PC-9 (cell line): Measurements from ENCODE around the gene IL1R2. TPM values are rescaled to one million over a fixed set of nuclear protein-coding genes. Genes with fewer than 3 reads are reported as not detected.

Source experiments
- BruUV-seq: library from RNA; stranded (reverse); fragments of 400-500 nt; replicated peaks from 2 replicates; lab custom pipeline; 2021; lab: Mats Ljungman, UMichigan
- CTCF ChIA-PET: fragments of 300-600 bp; sonication (Branson Sonifier 250); formaldehyde crosslinking; loops from one replicate; lab custom pipeline; 2022; ENCODE audit warnings: antibody characterized with exemption; lab: Charles Lee
- POLR2A ChIA-PET: fragments of 300-600 bp; sonication (Branson Sonifier 250); formaldehyde crosslinking; loops from one replicate; lab custom pipeline; 2022; ENCODE audit warnings: antibody characterized with exemption; ENCODE audit not compliant: unreplicated experiment; lab: Charles Lee
- DNase-seq, 2 experiments: peaks; one replicate each; pipeline versions ENCODE4 v3.0.0 to v3.0.0-alpha.2; 2015 to 2022; ENCODE audit warnings: mixed read lengths in 1 of 2
- H2AFZ ChIP-seq: fragments of 200-600 bp; sonication (generic); 2 replicates; pipeline ENCODE4 v1.8.1; 2017; ENCODE audit warnings: antibody characterized with exemption
- H3F3A ChIP-seq: fragments of 200-600 bp; sonication (generic); 2 replicates; pipeline ENCODE4 v1.8.1; 2017; ENCODE audit warnings: antibody characterized with exemption, mild to moderate bottlenecking, low read depth; ENCODE audit not compliant: insufficient read depth
- H3K27ac ChIP-seq: fragments of 200-600 bp; sonication (generic); 2 replicates; pipeline ENCODE4 v1.6.1; 2016; ENCODE audit warnings: mixed run types
- H3K27me3 ChIP-seq: fragments of 200-600 bp; sonication (generic); 2 replicates; pipeline ENCODE4 v1.6.1; 2016; ENCODE audit warnings: low read depth, mixed run types; ENCODE audit not compliant: insufficient read depth
- H3K36me3 ChIP-seq: fragments of 200-600 bp; sonication (generic); 2 replicates; pipeline ENCODE4 v1.6.1; 2016; ENCODE audit warnings: low read depth, mixed run types
- H3K4me1 ChIP-seq: fragments of 200-600 bp; sonication (generic); replicated peaks from 2 replicates; pipeline ENCODE4 v1.6.1; 2016; ENCODE audit warnings: mixed run types; ENCODE audit not compliant: insufficient read depth
- H3K4me2 ChIP-seq: fragments of 200-600 bp; sonication (generic); 2 replicates; pipeline ENCODE4 v1.6.1; 2017; ENCODE audit warnings: mixed run types
- H3K4me3 ChIP-seq: fragments of 200-600 bp; sonication (generic); 2 replicates; pipeline ENCODE4 v1.6.1; 2016; ENCODE audit warnings: mixed run types
- H3K79me2 ChIP-seq: fragments of 200-600 bp; sonication (generic); 2 replicates; pipeline ENCODE4 v1.6.1; 2017; ENCODE audit warnings: low read depth, mixed run types
- H3K9me2 ChIP-seq: fragments of 200-600 bp; sonication (generic); 2 replicates; pipeline ENCODE4 v1.8.1; 2017; ENCODE audit warnings: mild to moderate bottlenecking; ENCODE audit not compliant: insufficient read depth
- H3K9me3 ChIP-seq: fragments of 200-600 bp; sonication (generic); 2 replicates; pipeline ENCODE4 v1.8.1; 2016; ENCODE audit warnings: low read depth; ENCODE audit not compliant: insufficient read depth
- H4K20me1 ChIP-seq: fragments of 200-600 bp; sonication (generic); 2 replicates; pipeline ENCODE4 v1.8.1; 2017; ENCODE audit not compliant: insufficient read depth
- CTCF ChIP-seq: fragments of 200-600 bp; sonication (generic); conservative IDR thresholded peaks from 2 replicates; pipeline ENCODE4 v1.6.1; 2017; ENCODE audit warnings: mixed run types, antibody characterized with exemption, mild to moderate bottlenecking, moderate library complexity
- EZH2 ChIP-seq: fragments of 200-600 bp; sonication (generic); IDR thresholded peaks from 2 replicates; pipeline ENCODE4 v1.8.0; 2017; ENCODE audit warnings: antibody characterized with exemption, low read depth
- intact Hi-C: fragments of 100-400 bp; cut with micrococcal nuclease; formaldehyde crosslinking; loops from one replicate; pipeline ENCODE4 v1.10.0; 2022; ENCODE audit not compliant: unreplicated experiment
- total RNA-seq: library from RNA; stranded (reverse); gene quantifications from 2 replicates; pipeline ENCODE4 v1.2.3, GENCODE V29; 2021

Gene IL1R2
- total RNA-seq, 1 experiment from 2014 or later = 3.8 TPM

GRCh38 chr2:102044235-102044896 lies 52.6 kb downstream of the IL1R2 start:
- BruUV-seq = no TSS peak
- no peak for TF ChIP-seq EZH2
- no peak for TF ChIP-seq CTCF

GRCh38 chr2:102044967-102045489 lies 53.3 kb downstream of the IL1R2 start:
- intact Hi-C loops = no loop called here
- no TSS peak for BruUV-seq
- ChIA-PET POLR2A (no interaction called here), CTCF (no interaction called here)
- no peaks in the 10 kb centered on the region for H3K4me1 ChIP-seq
- H2AFZ ChIP-seq = no peak overlapping the region
- TF ChIP-seq CTCF (no peak), EZH2 (no peak)
- H3K4me3 ChIP-seq = no peak overlapping the region
- H3K27ac ChIP-seq = no peak overlapping the region
- no peaks in the 10 kb centered on the region for H3K79me2 ChIP-seq
- no peaks in the 10 kb centered on the region for H3K9me2 ChIP-seq
- H3K9me3 ChIP-seq = no peaks in the 10 kb centered on the region
- DNase-seq = no peak
- H3K36me3 ChIP-seq = no peaks in the 10 kb centered on the region
- H3F3A ChIP-seq = no peaks in the 10 kb centered on the region
- H3K27me3 ChIP-seq = no peaks in the 10 kb centered on the region
- H3K4me2 ChIP-seq = no peak overlapping the region
- H4K20me1 ChIP-seq = no peaks in the 10 kb centered on the region

More at GRCh38 chr2:102044235-102044896, 52.6 kb downstream of the IL1R2 start:
- no peak for DNase-seq
- ChIA-PET POLR2A (no interaction called here), CTCF (no interaction called here)
- Histone ChIP-seq H3K4me1 (no peaks in the 10 kb centered on the region), H2AFZ (no peak overlapping the region), H3K4me3 (no peak overlapping the region), H3K9me3 (no peaks in the 10 kb centered on the region), H3K36me3 (no peaks in the 10 kb centered on the region), H3K4me2 (no peak overlapping the region), H3K27ac (no peak overlapping the region), H3K27me3 (no peaks in the 10 kb centered on the region), H3F3A (no peaks in the 10 kb centered on the region), H3K9me2 (no peaks in the 10 kb centered on the region), H3K79me2 (no peaks in the 10 kb centered on the region), H4K20me1 (no peaks in the 10 kb centered on the region)
- intact Hi-C loops = no loop called here

- Histone ChIP-seq H3K79me2 (no peaks in the 10 kb centered on the region), H3F3A (no peaks in the 10 kb centered on the region), H3K27me3 (no peaks in the 10 kb centered on the region), H4K20me1 (no peaks in the 10 kb centered on the region), H3K4me3 (no peak overlapping the region), H3K9me3 (no peaks in the 10 kb centered on the region), H3K36me3 (no peaks in the 10 kb centered on the region), H3K9me2 (no peaks in the 10 kb centered on the region), H3K4me1 (no peaks in the 10 kb centered on the region), H3K27ac (no peak overlapping the region), H2AFZ (no peak overlapping the region), H3K4me2 (no peak overlapping the region)
- intact Hi-C loops = no loop called here
- TF ChIP-seq EZH2 (no peak), CTCF (no peak)
- CTCF ChIA-PET = no interaction called here
- POLR2A ChIA-PET = no interaction called here
- no peak for DNase-seq
- no TSS peak for BruUV-seq
Measured at GRCh38 chr2:102045697-102046096, 53.9 kb downstream of the IL1R2 start.
